CD4-positive, alpha-beta T cell treated with Interleukin-17A for 4 hours (primary cell): ENCODE data around the gene PARN.
"Not testable (repeated sequence)": the region's sequence is repeated elsewhere in the genome, so short reads cannot be mapped to it uniquely, and the experiment has no call there.

Source experiments
- DNase-seq: peaks from one replicate; pipeline ENCODE4 v3.0.0-alpha.2; 2020; ENCODE audit warnings: mixed read lengths

PARN gene, protein sequence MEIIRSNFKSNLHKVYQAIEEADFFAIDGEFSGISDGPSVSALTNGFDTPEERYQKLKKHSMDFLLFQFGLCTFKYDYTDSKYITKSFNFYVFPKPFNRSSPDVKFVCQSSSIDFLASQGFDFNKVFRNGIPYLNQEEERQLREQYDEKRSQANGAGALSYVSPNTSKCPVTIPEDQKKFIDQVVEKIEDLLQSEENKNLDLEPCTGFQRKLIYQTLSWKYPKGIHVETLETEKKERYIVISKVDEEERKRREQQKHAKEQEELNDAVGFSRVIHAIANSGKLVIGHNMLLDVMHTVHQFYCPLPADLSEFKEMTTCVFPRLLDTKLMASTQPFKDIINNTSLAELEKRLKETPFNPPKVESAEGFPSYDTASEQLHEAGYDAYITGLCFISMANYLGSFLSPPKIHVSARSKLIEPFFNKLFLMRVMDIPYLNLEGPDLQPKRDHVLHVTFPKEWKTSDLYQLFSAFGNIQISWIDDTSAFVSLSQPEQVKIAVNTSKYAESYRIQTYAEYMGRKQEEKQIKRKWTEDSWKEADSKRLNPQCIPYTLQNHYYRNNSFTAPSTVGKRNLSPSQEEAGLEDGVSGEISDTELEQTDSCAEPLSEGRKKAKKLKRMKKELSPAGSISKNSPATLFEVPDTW

DNA sequence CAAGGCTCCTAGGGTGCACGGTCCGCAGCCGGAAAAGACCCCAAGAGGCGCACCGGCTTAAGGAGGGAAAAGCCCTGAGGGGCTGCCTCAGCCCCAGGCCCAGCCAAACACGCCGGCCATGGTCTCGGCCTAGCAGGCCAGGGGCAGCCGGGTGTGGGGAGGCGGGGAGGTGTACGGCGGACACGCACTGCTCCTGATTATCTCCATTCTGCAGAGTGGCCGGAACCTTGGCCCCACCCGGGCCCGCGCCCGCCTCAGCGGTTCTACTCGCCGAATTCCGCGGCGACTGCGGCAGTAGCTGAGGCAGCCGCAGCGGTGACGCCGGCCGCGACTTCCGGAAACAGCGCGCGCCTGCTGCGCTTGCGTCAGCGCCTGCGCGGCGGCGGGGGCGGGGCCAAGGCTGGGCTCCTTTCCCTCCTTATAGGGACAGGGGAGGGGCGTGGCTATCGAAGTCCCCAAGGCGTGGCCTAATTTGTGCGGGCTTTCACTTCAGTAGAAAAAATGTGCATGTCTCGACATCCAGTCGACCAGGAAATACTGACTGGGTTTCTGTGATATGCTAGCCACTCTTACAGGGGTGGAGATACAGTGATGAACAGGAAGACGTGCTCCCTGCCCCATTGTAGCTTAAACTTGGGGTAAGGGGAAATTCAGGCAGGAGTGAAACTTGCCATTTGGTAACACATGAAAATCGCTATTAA, at the start of gene PARN:
Gene PARN (minus strand): TSS at position 342 of the 701 bp plus-strand sequence. CDS start 135 bp downstream, at position 207.
- peak; percentile 99 for DNase-seq

DNA sequence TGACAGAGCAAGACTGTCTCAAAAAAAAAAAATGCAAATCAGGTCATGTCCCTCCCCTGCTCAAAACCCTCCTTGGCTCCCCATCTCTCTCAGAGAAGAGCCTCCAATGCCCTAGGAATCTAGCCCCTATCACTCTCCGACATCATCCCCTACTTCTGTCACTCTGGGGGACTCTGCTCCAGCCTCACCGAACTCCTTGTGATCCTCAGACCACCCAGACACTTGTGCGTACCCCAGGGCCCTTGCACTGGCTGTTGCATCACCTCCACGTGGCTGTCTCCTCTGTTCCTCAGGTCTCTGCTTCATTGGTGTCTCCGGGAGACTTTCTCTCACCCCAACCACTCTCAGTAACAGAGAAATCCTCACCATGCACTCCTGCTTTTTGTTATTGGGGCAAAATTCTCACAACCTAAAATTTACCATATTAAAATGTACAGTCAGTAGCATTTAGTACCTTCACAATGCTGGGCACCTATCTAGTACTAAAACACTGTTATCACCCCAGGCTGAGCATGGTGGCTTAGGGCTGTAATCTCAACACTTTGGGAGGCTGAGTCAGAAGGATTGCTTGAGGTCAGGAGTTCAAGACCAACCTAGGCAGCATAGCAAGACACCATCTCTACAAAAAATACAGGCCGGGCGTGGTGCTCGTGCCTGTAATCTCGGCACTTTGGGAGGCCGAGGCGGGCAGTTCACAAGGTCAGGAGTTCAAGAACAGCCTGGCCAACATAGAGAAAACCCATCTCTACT, 48.9 kb upstream of the PARN start:
- no peak for DNase-seq

GRCh38 chr16:14677627-14678026, 47.6 kb upstream of the PARN start:
- DNase-seq: no peak

DNA sequence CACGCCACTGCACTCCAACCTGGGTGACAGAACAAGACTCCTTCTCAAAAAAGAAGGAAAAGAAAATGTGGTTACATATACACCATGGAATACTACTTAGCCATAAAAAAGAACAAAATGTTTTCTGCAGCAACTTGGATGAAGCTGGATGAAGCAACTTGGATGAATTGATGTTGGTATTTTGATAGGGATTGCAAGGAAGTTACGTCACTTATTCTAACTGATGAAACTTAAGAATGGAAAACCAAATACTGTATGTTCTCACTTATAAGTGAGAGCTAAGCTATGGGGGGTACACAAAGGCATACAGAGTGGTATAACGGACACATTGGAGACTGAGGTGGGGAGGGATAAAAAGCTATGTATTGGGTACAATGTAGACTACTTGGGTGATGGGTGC, 46.6 kb upstream of the PARN start:
- DNase-seq: no peak

- no peak for DNase-seq
Measured at GRCh38 chr16:14672403-14672971, 42.4 kb upstream of the PARN start.

GRCh38 chr16:14669776-14670175, 39.7 kb upstream of the PARN start:
- no peak for DNase-seq

- DNase-seq: no peak
Measured at GRCh38 chr16:14668556-14669223, 38.6 kb upstream of the PARN start.

- DNase-seq: no peak
Measured at GRCh38 chr16:14667347-14668266, 37.5 kb upstream of the PARN start.

DNA sequence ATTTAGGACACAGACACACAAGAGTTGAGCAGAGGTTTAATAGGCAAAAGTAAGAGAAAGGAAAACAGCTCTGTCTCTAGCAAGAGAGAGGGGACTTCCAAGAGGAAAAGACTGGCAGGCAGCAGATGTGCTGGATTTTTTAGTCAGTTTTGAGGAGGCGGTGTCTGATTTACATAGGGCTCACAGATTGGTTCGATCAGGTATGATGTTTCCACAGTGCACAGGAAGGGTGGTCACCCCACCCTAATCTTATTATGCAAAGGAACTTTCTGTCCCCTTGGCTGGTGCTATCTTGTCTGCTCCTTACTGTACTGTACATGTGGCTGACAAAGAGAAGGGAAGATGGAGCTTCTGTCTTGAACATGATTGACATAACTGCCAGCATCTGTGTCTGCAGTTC, 28.0 kb upstream of the PARN start:
- DNase-seq: no peak

DNA sequence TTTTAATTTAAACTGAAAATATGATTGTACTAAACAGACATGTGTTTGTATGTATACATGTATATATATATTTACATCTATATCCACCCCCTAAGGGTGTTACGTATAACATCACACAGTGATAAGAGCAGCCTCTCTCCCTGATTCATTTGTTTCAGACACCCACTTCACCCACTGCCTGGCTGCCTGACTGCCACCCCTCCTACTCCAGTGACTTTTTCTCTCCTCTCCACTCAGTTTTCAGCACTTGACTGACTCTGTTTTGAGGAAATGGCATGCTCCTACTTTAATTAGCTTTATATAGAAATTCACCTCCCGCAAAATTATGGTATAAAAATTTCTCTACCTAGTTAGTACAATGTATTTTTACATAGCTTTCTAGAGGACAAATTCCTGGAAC, 22.7 kb upstream of the PARN start:
- no peak for DNase-seq

DNA sequence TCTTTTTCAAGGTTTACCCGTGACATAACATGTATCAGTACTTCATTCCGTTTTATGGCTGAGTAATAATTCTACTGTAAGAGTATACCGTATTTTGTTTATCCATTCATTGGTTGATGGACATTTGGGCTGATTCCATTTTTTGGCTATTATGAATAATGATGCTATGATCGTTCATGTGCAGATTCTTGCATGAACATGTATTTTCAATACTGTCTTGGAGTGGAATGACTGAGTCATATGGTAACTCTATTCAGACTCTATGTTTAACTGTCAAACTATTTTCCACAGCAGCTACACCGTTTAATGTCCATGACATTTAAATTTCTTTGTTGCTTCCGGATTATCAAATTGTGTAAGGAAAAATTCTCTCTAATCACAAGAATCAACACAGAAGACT, 20.6 kb upstream of the PARN start:
- DNase-seq: no peak

DNA sequence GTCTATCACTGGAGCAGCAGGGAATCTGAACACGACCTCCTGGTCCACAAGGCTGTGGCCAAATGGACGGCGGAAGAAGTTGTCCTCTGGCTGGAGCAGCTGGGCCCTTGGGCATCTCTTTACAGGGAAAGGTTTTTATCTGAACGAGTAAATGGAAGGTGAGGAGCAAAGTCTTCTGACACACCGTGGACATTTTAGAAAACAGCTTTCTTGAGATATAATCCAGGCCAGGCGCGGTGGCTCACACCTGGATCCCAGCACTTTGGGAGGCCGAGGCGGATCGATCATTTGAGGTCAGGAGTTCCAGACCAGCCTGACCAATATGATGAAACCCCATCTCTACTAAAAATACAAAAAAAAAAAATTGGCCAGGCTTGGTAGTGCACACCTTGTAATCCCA, 19.8 kb upstream of the PARN start:
- DNase-seq: no peak

DNA sequence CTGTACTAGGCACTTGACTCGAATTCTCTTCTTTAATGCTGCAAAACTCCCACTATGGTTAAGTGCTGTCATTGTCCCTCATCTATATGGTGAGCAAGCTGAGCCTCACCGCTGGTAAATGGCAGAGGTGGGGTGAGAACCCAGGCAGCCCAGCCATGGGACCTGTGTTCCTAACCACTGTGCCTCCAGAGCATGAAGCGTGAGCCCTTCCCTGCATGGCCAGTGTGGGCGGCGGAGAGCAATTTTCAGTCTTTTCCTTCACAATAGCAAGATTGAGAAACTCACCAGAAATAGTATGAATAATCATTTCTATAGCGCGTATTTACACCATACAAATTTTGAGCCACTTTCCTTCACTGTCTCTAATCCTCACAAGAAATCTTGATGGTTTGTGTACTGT, 11.9 kb upstream of the PARN start:
- no peak for DNase-seq

GRCh38 chr16:14641206-14641605, 11.1 kb upstream of the PARN start:
- no peak for DNase-seq

GRCh38 chr16:14640538-14640937, 10.5 kb upstream of the PARN start:
- DNase-seq: no peak

- DNase-seq: not testable (repeated sequence)
Measured at GRCh38 chr16:14636951-14637240, 6.8 kb upstream of the PARN start.

- DNase-seq: not testable (repeated sequence)
Measured at GRCh38 chr16:14636179-14636950, 6.3 kb upstream of the PARN start.

DNA sequence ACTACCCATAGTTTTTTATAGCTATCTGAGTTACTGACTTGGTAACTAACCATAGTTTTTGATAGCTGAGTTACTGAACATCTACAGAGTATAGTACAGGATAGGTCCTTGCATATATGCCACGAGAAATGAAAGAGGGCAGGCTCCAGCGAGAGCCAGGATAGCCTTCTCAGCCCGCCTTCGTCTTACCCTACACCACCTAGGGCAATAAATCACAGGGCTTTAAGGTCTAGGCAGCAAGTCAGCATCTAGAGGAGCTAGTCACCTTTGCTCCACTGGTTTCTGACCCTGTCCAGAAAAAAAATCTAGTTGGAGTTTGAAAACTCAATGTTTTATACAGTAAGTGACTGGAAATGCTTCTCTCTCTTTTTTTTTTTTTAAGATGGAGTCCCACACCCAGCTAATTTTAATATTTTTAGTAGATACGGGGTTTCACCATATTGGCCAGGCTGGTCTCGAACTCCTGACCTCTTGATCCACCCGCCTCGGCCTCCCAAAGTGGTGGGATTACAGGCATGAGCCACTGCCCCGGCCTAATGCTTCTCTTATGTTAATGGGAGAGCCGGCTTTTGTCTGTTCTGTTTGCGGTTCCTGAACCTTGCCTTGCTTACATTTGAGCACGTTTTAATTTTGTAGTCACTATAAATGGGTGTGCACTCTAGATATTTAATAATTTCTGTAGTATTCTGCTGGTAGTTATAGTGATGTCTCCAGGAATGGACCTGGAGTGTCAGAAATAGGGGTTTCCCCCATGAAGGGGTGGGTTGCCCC, 5.5 kb upstream of the PARN start:
- DNase-seq: no peak

DNA sequence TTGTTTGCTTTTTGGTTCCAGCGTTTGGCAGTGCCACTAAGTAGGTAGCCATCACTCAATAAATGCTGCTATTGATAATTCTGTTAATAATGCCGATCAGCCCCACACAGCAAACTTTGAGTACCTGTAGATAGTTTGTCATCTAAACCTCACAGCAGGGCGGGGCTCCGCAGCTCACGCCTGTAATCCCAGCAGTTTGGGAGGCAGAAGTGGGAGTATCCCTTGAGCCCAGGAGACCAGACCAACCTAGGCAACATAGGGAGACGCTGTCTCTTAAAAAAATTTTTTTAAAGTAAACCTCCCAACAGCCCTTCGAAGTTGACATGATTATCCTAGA, 4.3 kb upstream of the PARN start:
- no peak for DNase-seq
